IMR-90 (cell line): ENCODE data around the gene STAT5A. TPM values are rescaled to one million over a fixed set of nuclear protein-coding genes. Genes with fewer than 3 reads are reported as not detected.

Experiments
- ATAC-seq: fragments of 200-7000 bp; cut with Tn5 transposase; 2 replicates; pipeline ENCODE4 v1.9.1; 2020; ENCODE audit warnings: low read depth, mild to moderate bottlenecking, moderate library complexity
- BruUV-seq: library from RNA; stranded (reverse); fragments of 400-500 nt; replicated peaks from 2 replicates; lab custom pipeline; 2021; lab: Mats Ljungman, UMichigan
- CTCF ChIA-PET: fragments of 300-600 bp; formaldehyde crosslinking; extraction: SDS; loops from one replicate; lab custom pipeline; 2021; ENCODE audit warnings: antibody characterized with exemption; lab: Yijun Ruan, JAX
- POLR2A ChIA-PET: fragments of 300-600 bp; sonication (Branson Sonifier 250); formaldehyde crosslinking; loops from one replicate; lab custom pipeline; 2022; ENCODE audit warnings: antibody characterized with exemption; ENCODE audit not compliant: unreplicated experiment; lab: Charles Lee
- DNase-seq: peaks from one replicate; pipeline ENCODE4 v3.0.0; 2013
- H2AFZ ChIP-seq: replicated peaks from 2 replicates; pipeline ENCODE3; 2013; ENCODE audit warnings: low read length, mild to moderate bottlenecking; ENCODE audit not compliant: poor library complexity
- H2AK5ac ChIP-seq: 2 replicates; pipeline ENCODE4 v1.6.1; 2013; ENCODE audit warnings: low read depth, low read length, inconsistent platforms
- H2AK9ac ChIP-seq: replicated peaks from 2 replicates; pipeline ENCODE3; 2013; ENCODE audit warnings: mild to moderate bottlenecking, low read depth, low read length, moderate library complexity; ENCODE audit not compliant: poor library complexity
- H2BK120ac ChIP-seq: 2 replicates; pipeline ENCODE4 v1.6.1; 2013; ENCODE audit warnings: low read depth, low read length, inconsistent platforms
- H2BK15ac ChIP-seq: 3 replicates; pipeline ENCODE4 v1.6.1; 2013; ENCODE audit warnings: low read depth, low read length, inconsistent platforms
- H2BK20ac ChIP-seq: 2 replicates; pipeline ENCODE4 v1.6.1; 2013; ENCODE audit warnings: low read depth, mild to moderate bottlenecking, inconsistent platforms, low read length, moderate library complexity
- H2BK5ac ChIP-seq: 2 replicates; pipeline ENCODE4 v1.6.1; 2013; ENCODE audit warnings: mild to moderate bottlenecking, low read depth, low read length, inconsistent platforms; ENCODE audit not compliant: poor library complexity, severe bottlenecking
- H3K14ac ChIP-seq: replicated peaks from 2 replicates; pipeline ENCODE4 v1.6.1; 2013; ENCODE audit warnings: low read depth, low read length, inconsistent platforms
- H3K18ac ChIP-seq: 2 replicates; pipeline ENCODE4 v1.6.1; 2013; ENCODE audit warnings: low read depth, low read length, control low read depth
- H3K23ac ChIP-seq: 2 replicates; pipeline ENCODE4 v1.6.1; 2013; ENCODE audit warnings: low read depth, low read length, inconsistent platforms
- H3K27ac ChIP-seq: 2 replicates; pipeline ENCODE4 v1.5.1; 2013; ENCODE audit warnings: mild to moderate bottlenecking, control low read depth, low read length; ENCODE audit not compliant: insufficient read depth
- H3K27me3 ChIP-seq: 2 replicates; pipeline ENCODE4 v1.6.1; 2013; ENCODE audit warnings: low read length; ENCODE audit not compliant: control insufficient read depth, insufficient read depth
- H3K36me3 ChIP-seq: 2 replicates; pipeline ENCODE4 v1.6.1; 2013; ENCODE audit warnings: low read length, mixed read lengths; ENCODE audit not compliant: control insufficient read depth, insufficient read depth
- H3K4ac ChIP-seq: 2 replicates; pipeline ENCODE4 v1.6.1; 2013; ENCODE audit warnings: low read depth, low read length, inconsistent platforms
- H3K4me1 ChIP-seq: 2 replicates; pipeline ENCODE4 v1.6.1; 2013; ENCODE audit warnings: low read length, mixed read lengths; ENCODE audit not compliant: control insufficient read depth, insufficient read depth
- H3K4me2 ChIP-seq: 2 replicates; pipeline ENCODE4 v1.6.1; 2013; ENCODE audit warnings: low read depth, mild to moderate bottlenecking, control low read depth, low read length, moderate library complexity
- H3K4me3 ChIP-seq: 2 replicates; pipeline ENCODE4 v1.5.1; 2013; ENCODE audit warnings: low read depth, mild to moderate bottlenecking, control low read depth, low read length, moderate library complexity; ENCODE audit not compliant: insufficient read depth
- H3K56ac ChIP-seq: 2 replicates; pipeline ENCODE4 v1.6.1; 2013; ENCODE audit warnings: low read length, inconsistent platforms; ENCODE audit not compliant: insufficient read depth; ENCODE audit errors: extremely low read depth
- H3K79me1 ChIP-seq, 2 experiments: 2 replicates each; pipeline ENCODE4 v1.6.1; 2013; ENCODE audit warnings: low read length in 2 of 2, inconsistent platforms in 1 of 2, low read depth in 1 of 2
- H3K9ac ChIP-seq: 2 replicates; pipeline ENCODE4 v1.6.1; 2013; ENCODE audit warnings: low read depth, low read length, control low read depth
- H3K9me1 ChIP-seq: 2 replicates; pipeline ENCODE4 v1.6.1; 2013; ENCODE audit warnings: low read length, inconsistent platforms; ENCODE audit not compliant: insufficient read depth
- H3K9me3 ChIP-seq: 2 replicates; pipeline ENCODE4 v1.6.1; 2013; ENCODE audit warnings: low read length; ENCODE audit not compliant: control insufficient read depth, insufficient read depth
- H4K20me1 ChIP-seq: 2 replicates; pipeline ENCODE4 v1.6.1; 2013; ENCODE audit warnings: low read length, inconsistent platforms; ENCODE audit not compliant: insufficient read depth
- H4K5ac ChIP-seq: 2 replicates; pipeline ENCODE4 v1.6.1; 2013; ENCODE audit warnings: mild to moderate bottlenecking, low read depth, low read length, control low read depth
- H4K8ac ChIP-seq, 2 experiments: 2 replicates each; pipeline ENCODE4 v1.6.1; 2013; ENCODE audit warnings: low read depth in 2 of 2, low read length in 2 of 2, control low read depth in 1 of 2, inconsistent platforms in 1 of 2
- H4K91ac ChIP-seq: 2 replicates; pipeline ENCODE4 v1.6.1; 2013; ENCODE audit warnings: low read depth, low read length, inconsistent platforms; ENCODE audit not compliant: insufficient read depth
- CEBPB ChIP-seq: IDR thresholded peaks from 2 replicates; pipeline ENCODE4 v1.6.1; 2012; ENCODE audit warnings: low read depth, low read length, improper control_type of control experiment
- CHD1 ChIP-seq: IDR thresholded peaks from 2 replicates; pipeline ENCODE4 v1.6.1; 2012; ENCODE audit warnings: low read depth, low read length, improper control_type of control experiment
- FOS ChIP-seq: fragments of 150-350 bp; IDR thresholded peaks from 2 replicates; pipeline ENCODE4 v1.6.1; 2016; ENCODE audit warnings: low read depth, low read length
- MAZ ChIP-seq: IDR thresholded peaks from 2 replicates; pipeline ENCODE4 v1.6.1; 2012; ENCODE audit warnings: low read depth, mild to moderate bottlenecking, low read length, improper control_type of control experiment, moderate library complexity, borderline replicate concordance
- MXI1 ChIP-seq: IDR thresholded peaks from 2 replicates; pipeline ENCODE4 v1.6.1; 2012; ENCODE audit warnings: low read depth, mild to moderate bottlenecking, low read length, moderate library complexity, borderline replicate concordance
- NFE2L2 ChIP-seq: fragments of 150-350 bp; IDR thresholded peaks from 2 replicates; pipeline ENCODE4 v1.6.1; 2016; ENCODE audit warnings: low read depth, mild to moderate bottlenecking, low read length
- RCOR1 ChIP-seq: IDR thresholded peaks from 2 replicates; pipeline ENCODE4 v1.6.1; 2012; ENCODE audit warnings: mild to moderate bottlenecking, low read length, improper control_type of control experiment; ENCODE audit not compliant: insufficient replicate concordance
- RFX5 ChIP-seq: IDR thresholded peaks from 2 replicates; pipeline ENCODE4 v1.8.0; 2012; ENCODE audit warnings: low read depth, mild to moderate bottlenecking, low read length, moderate library complexity
- SMC3 ChIP-seq: fragments of 150-350 bp; IDR thresholded peaks from 2 replicates; pipeline ENCODE4 v1.6.1; 2016; ENCODE audit warnings: low read depth, mild to moderate bottlenecking, antibody characterized with exemption, low read length, moderate library complexity
- WGBS, 2 experiments: methylation state at CpG; one replicate each; pipeline versions ENCODE4 v1.1.5 to v1.1.7; 2013; ENCODE audit warnings: missing lambda C conversion rate in 2 of 2; ENCODE audit not compliant: insufficient read length in 1 of 2; ENCODE audit errors: extremely low coverage in 2 of 2; 5-methylcytosine and 5-hydroxymethylcytosine counted together
- dilution Hi-C: fragments of 300-500 bp; cut with HindIII; formaldehyde crosslinking; loops from one replicate; pipeline ENCODE4 v1.14.3; 2018; ENCODE audit warnings: low sequenced_read_pairs; ENCODE audit not compliant: unreplicated experiment
- in situ Hi-C: fragments of 300-500 bp; cut with MboI; formaldehyde crosslinking; loops from 3 replicates; pipeline ENCODE4 v1.14.3; 2019; ENCODE audit warnings: low sequenced_read_pairs, inconsistent platforms, mixed read lengths
- intact Hi-C: fragments of 100-400 bp; cut with micrococcal nuclease; formaldehyde crosslinking; loops from 2 replicates; pipeline ENCODE4 v1.10.0; 2022
- polyA plus RNA-seq, 3 experiments: library from polyadenylated mRNA; depleted of rRNA; stranded (reverse); fragments of >200 nt; gene quantifications; 2 replicates each; pipeline ENCODE4 v1.2.3, GENCODE V29; 2012; ENCODE audit warnings: low replicate concordance in 1 of 3
- total RNA-seq: library from RNA; depleted of rRNA; stranded (reverse); fragments of >200 nt; gene quantifications from 2 replicates; pipeline ENCODE4 v1.2.3, GENCODE V29; 2012
- TF ChIP-seq, protein P1 (sequence below): fragments of 150-350 bp; IDR thresholded peaks from 2 replicates; pipeline ENCODE4 v1.6.1; 2016; ENCODE audit warnings: low read depth, mild to moderate bottlenecking, low read length, moderate library complexity, borderline replicate concordance
- TF ChIP-seq, protein P2 (sequence below): fragments of 150-350 bp; IDR thresholded peaks from 2 replicates; pipeline ENCODE4 v1.6.1; 2017; ENCODE audit warnings: mild to moderate bottlenecking, antibody characterized with exemption, low read length, low read depth

STAT5A gene
- total and polyA plus RNA-seq, 2 of the 4 experiments (the other 2 are of a cell fraction), result 1.3 to 1.4 TPM

DNA sequence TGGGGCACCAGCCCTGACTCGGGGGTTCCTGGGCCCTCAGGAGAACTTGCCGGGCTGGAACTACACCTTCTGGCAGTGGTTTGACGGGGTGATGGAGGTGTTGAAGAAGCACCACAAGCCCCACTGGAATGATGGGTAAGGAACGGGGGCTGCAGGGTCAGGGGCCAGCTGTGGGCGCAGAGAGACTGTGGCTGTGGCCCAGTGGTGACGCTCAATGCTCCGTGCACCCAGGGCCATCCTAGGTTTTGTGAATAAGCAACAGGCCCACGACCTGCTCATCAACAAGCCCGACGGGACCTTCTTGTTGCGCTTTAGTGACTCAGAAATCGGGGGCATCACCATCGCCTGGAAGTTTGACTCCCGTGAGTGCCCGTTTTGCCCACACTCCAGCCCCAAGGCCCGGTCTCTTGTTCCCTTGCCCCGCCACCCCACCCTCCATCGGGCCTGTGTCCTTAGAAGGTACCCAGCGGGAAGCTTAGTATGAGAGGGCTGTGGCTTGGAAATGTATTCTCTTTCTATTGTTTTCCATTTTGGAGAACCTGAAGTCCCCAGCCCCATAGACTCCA is 19.1 kb downstream of the STAT5A start:
- Histone ChIP-seq H2BK120ac (no peak overlapping the region), H3K27ac (no peak overlapping the region), H4K20me1 (no peaks in the 10 kb centered on the region), H3K23ac (no peak overlapping the region), H3K9me1 (no peaks in the 10 kb centered on the region), H2AK9ac (no peak overlapping the region), H4K5ac (no peak overlapping the region), H3K4me1 (peaks cover 9% of the 10 kb centered on the region), H3K14ac (no peak overlapping the region), H2BK15ac (no peak overlapping the region), H3K79me1 (no peaks in the 10 kb centered on the region), H3K56ac (no peak overlapping the region), H3K18ac (no peak overlapping the region), H3K9ac (no peak overlapping the region), H2BK20ac (no peak overlapping the region), H3K4me3 (no peak overlapping the region), H3K27me3 (no peaks in the 10 kb centered on the region), H4K91ac (no peak overlapping the region), H2BK5ac (no peak overlapping the region), H3K9me3 (no peaks in the 10 kb centered on the region), H4K8ac (no peak overlapping the region), H3K36me3 (peaks cover 12% of the 10 kb centered on the region), H2AFZ (no peak overlapping the region), H3K4ac (no peak overlapping the region), H2AK5ac (no peak overlapping the region), H3K4me2 (no peak overlapping the region)
- in situ Hi-C loops (no loop called here), dilution Hi-C loops (no loop called here), intact Hi-C loops (no loop called here)
- ChIA-PET POLR2A (no interaction called here), CTCF (no interaction called here)
- ATAC-seq (no peak), DNase-seq (no peak)
- no peak for TF ChIP-seq CHD1
- TF ChIP-seq FOS, result no peak
- TF ChIP-seq RFX5, result no peak
- no peak for TF ChIP-seq SMC3
- TF ChIP-seq, protein P1, sequence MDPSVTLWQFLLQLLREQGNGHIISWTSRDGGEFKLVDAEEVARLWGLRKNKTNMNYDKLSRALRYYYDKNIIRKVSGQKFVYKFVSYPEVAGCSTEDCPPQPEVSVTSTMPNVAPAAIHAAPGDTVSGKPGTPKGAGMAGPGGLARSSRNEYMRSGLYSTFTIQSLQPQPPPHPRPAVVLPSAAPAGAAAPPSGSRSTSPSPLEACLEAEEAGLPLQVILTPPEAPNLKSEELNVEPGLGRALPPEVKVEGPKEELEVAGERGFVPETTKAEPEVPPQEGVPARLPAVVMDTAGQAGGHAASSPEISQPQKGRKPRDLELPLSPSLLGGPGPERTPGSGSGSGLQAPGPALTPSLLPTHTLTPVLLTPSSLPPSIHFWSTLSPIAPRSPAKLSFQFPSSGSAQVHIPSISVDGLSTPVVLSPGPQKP, result no peak
- TF ChIP-seq, protein P2, sequence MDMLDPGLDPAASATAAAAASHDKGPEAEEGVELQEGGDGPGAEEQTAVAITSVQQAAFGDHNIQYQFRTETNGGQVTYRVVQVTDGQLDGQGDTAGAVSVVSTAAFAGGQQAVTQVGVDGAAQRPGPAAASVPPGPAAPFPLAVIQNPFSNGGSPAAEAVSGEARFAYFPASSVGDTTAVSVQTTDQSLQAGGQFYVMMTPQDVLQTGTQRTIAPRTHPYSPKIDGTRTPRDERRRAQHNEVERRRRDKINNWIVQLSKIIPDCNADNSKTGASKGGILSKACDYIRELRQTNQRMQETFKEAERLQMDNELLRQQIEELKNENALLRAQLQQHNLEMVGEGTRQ, result no peak
- TF ChIP-seq MXI1, result no peak
- TF ChIP-seq RCOR1, result no peak
- TF ChIP-seq MAZ, result no peak
- TF ChIP-seq CEBPB, result no peak
- no peak for TF ChIP-seq NFE2L2
- WGBS, 2 experiments, result 98% methylated on average over 8 of the region's 19 CpGs; no CpG with 5 or more reads in 1 of the 2 experiments
- BruUV-seq, result no TSS peak
